HCT116 (cell line): ENCODE data around the gene MEGF6.
A peak's percentile ranks its signal among the peaks of the same experiment; 100 is the strongest.

Source experiments
- EGR1 ChIP-seq: IDR thresholded peaks from 2 replicates; pipeline ENCODE4 v1.6.1; 2012; ENCODE audit warnings: low read depth
- ELF1 ChIP-seq: IDR thresholded peaks from 2 replicates; pipeline ENCODE4 v1.6.1; 2012; ENCODE audit warnings: low read depth, borderline replicate concordance
- EZH2 ChIP-seq: fragments of 200-600 bp; sonication (generic); IDR thresholded peaks from 2 replicates; pipeline ENCODE4 v1.6.1; 2017; ENCODE audit warnings: antibody characterized with exemption, mixed run types
- EZH2phosphoT487 ChIP-seq: fragments of 200-600 bp; IDR thresholded peaks from 2 replicates; pipeline ENCODE4 v1.6.1; 2018; ENCODE audit warnings: antibody characterized with exemption, borderline replicate concordance
- JUND ChIP-seq: IDR thresholded peaks from 2 replicates; pipeline ENCODE4 v1.6.1; 2012
- POLR2A ChIP-seq: IDR thresholded peaks from 2 replicates; pipeline ENCODE4 v1.7.0; 2011; ENCODE audit warnings: borderline replicate concordance; ENCODE audit not compliant: insufficient read depth, insufficient read length; ENCODE audit errors: extremely low read depth
- POLR2AphosphoS5 ChIP-seq: IDR thresholded peaks from 2 replicates; pipeline ENCODE4 v1.6.1; 2011; ENCODE audit warnings: mild to moderate bottlenecking, low read depth, low read length, moderate library complexity
- RAD21 ChIP-seq: IDR thresholded peaks from 2 replicates; pipeline ENCODE4 v1.6.1; 2012; ENCODE audit warnings: low read depth, mild to moderate bottlenecking
- YY1 ChIP-seq: IDR thresholded peaks from 2 replicates; pipeline ENCODE4 v1.6.1; 2011; ENCODE audit warnings: low read length, low read depth, moderate library complexity, mild to moderate bottlenecking; ENCODE audit not compliant: insufficient replicate concordance; ENCODE audit errors: extremely low read depth
- ZBTB33 ChIP-seq: IDR thresholded peaks from 2 replicates; pipeline ENCODE4 v1.6.1; 2011; ENCODE audit warnings: mild to moderate bottlenecking, low read length, moderate library complexity; ENCODE audit not compliant: insufficient replicate concordance; ENCODE audit errors: extremely low read depth
- TF ChIP-seq, protein P1 (sequence below), 3 experiments: fragments of 200-600 bp in 1 of 3; sonication (generic) in 1 of 3; IDR thresholded peaks in 2 of 3; conservative IDR thresholded peaks in 1 of 3; 2 replicates each; pipeline ENCODE4 v1.5.1; 2012 to 2017; ENCODE audit warnings: low read depth in 2 of 3, low read length in 2 of 3, antibody characterized with exemption in 1 of 3, borderline replicate concordance in 1 of 3, control low read depth in 1 of 3, mild to moderate bottlenecking in 1 of 3, mixed read lengths in 1 of 3, mixed run types in 1 of 3, moderate library complexity in 1 of 3; ENCODE audit not compliant: insufficient read depth in 1 of 3
- TF ChIP-seq, protein P2 (sequence below): IDR thresholded peaks from 2 replicates; pipeline ENCODE4 v1.6.1; 2012
- TF ChIP-seq, protein P3 (sequence below): IDR thresholded peaks from 2 replicates; pipeline ENCODE4 v1.6.1; 2012; ENCODE audit warnings: low read depth
- TF ChIP-seq, protein P4 (sequence below): IDR thresholded peaks from 2 replicates; pipeline ENCODE4 v1.6.1; 2012

- TF ChIP-seq, protein P1, sequence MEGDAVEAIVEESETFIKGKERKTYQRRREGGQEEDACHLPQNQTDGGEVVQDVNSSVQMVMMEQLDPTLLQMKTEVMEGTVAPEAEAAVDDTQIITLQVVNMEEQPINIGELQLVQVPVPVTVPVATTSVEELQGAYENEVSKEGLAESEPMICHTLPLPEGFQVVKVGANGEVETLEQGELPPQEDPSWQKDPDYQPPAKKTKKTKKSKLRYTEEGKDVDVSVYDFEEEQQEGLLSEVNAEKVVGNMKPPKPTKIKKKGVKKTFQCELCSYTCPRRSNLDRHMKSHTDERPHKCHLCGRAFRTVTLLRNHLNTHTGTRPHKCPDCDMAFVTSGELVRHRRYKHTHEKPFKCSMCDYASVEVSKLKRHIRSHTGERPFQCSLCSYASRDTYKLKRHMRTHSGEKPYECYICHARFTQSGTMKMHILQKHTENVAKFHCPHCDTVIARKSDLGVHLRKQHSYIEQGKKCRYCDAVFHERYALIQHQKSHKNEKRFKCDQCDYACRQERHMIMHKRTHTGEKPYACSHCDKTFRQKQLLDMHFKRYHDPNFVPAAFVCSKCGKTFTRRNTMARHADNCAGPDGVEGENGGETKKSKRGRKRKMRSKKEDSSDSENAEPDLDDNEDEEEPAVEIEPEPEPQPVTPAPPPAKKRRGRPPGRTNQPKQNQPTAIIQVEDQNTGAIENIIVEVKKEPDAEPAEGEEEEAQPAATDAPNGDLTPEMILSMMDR (IDR thresholded peaks at IDR 0.05 in 2 of 3, conservative IDR thresholded peaks at IDR 0.05 in 1 of 3; ENCODE audit: borderline replicate concordance in 1 of 3, insufficient read depth in 1 of 3, low read depth in 2 of 3, low read length in 2 of 3), result peak; percentile 86 to 92 (median 91); a peak in 5 of 6 replicates
- TF ChIP-seq ZBTB33 (no peak), POLR2AphosphoS5 (no peak), JUND (no peak), EZH2phosphoT487 (no peak), ELF1 (no peak), POLR2A (no peak), EZH2 (no peak), RAD21 (peak; percentile 87), YY1 (no peak), EGR1 (no peak)
- TF ChIP-seq, protein P2, sequence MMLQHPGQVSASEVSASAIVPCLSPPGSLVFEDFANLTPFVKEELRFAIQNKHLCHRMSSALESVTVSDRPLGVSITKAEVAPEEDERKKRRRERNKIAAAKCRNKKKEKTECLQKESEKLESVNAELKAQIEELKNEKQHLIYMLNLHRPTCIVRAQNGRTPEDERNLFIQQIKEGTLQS, result no peak
- TF ChIP-seq, protein P3, sequence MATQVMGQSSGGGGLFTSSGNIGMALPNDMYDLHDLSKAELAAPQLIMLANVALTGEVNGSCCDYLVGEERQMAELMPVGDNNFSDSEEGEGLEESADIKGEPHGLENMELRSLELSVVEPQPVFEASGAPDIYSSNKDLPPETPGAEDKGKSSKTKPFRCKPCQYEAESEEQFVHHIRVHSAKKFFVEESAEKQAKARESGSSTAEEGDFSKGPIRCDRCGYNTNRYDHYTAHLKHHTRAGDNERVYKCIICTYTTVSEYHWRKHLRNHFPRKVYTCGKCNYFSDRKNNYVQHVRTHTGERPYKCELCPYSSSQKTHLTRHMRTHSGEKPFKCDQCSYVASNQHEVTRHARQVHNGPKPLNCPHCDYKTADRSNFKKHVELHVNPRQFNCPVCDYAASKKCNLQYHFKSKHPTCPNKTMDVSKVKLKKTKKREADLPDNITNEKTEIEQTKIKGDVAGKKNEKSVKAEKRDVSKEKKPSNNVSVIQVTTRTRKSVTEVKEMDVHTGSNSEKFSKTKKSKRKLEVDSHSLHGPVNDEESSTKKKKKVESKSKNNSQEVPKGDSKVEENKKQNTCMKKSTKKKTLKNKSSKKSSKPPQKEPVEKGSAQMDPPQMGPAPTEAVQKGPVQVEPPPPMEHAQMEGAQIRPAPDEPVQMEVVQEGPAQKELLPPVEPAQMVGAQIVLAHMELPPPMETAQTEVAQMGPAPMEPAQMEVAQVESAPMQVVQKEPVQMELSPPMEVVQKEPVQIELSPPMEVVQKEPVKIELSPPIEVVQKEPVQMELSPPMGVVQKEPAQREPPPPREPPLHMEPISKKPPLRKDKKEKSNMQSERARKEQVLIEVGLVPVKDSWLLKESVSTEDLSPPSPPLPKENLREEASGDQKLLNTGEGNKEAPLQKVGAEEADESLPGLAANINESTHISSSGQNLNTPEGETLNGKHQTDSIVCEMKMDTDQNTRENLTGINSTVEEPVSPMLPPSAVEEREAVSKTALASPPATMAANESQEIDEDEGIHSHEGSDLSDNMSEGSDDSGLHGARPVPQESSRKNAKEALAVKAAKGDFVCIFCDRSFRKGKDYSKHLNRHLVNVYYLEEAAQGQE, result no peak
- TF ChIP-seq, protein P4, sequence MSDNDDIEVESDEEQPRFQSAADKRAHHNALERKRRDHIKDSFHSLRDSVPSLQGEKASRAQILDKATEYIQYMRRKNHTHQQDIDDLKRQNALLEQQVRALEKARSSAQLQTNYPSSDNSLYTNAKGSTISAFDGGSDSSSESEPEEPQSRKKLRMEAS, result no peak
Observed at GRCh38 chr1:3564921-3565831, 46.1 kb downstream of the MEGF6 start.
